ENCODE data around the gene POGLUT2.

GRCh38 chr13:102807699-102808098 lies 8.9 kb upstream of the POGLUT2 start:
- TF ChIP-seq, protein P1, sequence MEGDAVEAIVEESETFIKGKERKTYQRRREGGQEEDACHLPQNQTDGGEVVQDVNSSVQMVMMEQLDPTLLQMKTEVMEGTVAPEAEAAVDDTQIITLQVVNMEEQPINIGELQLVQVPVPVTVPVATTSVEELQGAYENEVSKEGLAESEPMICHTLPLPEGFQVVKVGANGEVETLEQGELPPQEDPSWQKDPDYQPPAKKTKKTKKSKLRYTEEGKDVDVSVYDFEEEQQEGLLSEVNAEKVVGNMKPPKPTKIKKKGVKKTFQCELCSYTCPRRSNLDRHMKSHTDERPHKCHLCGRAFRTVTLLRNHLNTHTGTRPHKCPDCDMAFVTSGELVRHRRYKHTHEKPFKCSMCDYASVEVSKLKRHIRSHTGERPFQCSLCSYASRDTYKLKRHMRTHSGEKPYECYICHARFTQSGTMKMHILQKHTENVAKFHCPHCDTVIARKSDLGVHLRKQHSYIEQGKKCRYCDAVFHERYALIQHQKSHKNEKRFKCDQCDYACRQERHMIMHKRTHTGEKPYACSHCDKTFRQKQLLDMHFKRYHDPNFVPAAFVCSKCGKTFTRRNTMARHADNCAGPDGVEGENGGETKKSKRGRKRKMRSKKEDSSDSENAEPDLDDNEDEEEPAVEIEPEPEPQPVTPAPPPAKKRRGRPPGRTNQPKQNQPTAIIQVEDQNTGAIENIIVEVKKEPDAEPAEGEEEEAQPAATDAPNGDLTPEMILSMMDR (IDR thresholded peaks at IDR 0.05): no peak
- TF ChIP-seq POLR2A (IDR thresholded peaks at IDR 0.05): no peak
